GM10266 (cell line): ENCODE results near the gene ZNF726.
"Not testable (repeated sequence)": the region's sequence is repeated elsewhere in the genome, so short reads cannot be mapped to it uniquely, and the experiment has no call there.

ENCODE experiments used
- DNase-seq: peaks from one replicate; pipeline ENCODE4 v3.0.0; 2012; ENCODE audit errors: extremely low spot score
- TF ChIP-seq, protein P1 (sequence below): IDR thresholded peaks from 2 replicates; pipeline ENCODE4 v1.5.1; 2012; ENCODE audit warnings: mild to moderate bottlenecking, low read depth; ENCODE audit not compliant: control insufficient read depth, insufficient read depth; ENCODE audit errors: missing control alignments

Gene ZNF726

DNA sequence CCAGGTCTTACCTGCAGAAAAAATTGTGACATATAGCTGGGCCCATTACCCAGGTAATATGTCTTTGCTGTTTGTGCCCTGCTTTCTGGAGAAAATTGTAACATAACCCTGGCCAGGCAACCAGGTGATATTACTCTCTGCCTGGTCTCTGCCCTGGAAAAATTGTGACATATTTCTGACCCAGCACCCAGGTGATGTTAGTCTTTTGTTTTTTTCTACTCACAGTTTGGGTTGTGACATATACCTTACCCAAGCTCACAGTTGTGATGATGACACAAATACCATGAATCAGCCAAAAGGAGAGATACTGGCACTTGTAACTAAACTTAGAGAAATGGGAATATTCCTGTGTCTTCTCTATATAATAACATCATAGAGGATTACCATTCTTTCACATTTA lies 6.5 kb upstream of the ZNF726 start:
- no peak for DNase-seq
- TF ChIP-seq, protein P1, sequence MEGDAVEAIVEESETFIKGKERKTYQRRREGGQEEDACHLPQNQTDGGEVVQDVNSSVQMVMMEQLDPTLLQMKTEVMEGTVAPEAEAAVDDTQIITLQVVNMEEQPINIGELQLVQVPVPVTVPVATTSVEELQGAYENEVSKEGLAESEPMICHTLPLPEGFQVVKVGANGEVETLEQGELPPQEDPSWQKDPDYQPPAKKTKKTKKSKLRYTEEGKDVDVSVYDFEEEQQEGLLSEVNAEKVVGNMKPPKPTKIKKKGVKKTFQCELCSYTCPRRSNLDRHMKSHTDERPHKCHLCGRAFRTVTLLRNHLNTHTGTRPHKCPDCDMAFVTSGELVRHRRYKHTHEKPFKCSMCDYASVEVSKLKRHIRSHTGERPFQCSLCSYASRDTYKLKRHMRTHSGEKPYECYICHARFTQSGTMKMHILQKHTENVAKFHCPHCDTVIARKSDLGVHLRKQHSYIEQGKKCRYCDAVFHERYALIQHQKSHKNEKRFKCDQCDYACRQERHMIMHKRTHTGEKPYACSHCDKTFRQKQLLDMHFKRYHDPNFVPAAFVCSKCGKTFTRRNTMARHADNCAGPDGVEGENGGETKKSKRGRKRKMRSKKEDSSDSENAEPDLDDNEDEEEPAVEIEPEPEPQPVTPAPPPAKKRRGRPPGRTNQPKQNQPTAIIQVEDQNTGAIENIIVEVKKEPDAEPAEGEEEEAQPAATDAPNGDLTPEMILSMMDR = no peak

DNA sequence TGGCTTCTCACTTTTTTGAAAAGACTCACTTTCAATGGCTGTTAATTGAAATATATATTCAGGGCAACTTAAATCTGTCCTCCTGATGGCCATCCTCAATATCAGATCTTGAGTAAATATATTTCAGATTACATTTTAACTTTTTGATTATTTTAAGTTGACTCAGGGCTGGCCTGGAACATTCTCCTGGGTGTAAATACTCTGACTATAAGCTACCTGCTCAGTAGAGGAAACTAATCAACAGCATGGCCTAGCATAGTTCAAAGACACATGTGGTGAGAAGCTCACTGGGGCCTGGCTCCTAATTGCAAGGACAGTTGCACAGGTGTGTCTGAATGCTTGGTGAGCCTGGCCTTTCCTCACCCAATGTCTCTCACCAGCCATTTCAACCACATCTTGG lies 5.5 kb upstream of the ZNF726 start:
- no peak for DNase-seq
- TF ChIP-seq, protein P1 = no peak

DNA sequence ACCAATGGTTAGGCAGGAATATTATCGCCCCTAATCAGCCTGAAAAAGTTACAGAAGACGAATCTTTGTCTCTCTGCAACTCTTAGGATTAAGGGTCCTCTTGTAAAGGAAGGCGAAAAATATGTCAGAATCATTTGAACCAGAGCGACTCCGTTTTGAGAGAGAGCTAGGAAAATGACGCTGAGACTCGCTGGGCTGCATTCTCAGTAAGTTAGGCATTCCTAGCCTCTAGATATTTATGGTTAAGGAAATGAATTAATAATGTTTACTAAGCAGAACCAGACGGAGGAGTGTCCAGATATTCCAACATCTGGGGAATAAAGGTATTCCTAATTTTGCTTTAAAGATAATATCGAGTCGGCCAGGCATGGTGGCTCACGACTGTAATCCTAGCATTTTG lies 755 bp upstream of the ZNF726 start:
- TF ChIP-seq, protein P1 = no peak
- DNase-seq = no peak

DNA sequence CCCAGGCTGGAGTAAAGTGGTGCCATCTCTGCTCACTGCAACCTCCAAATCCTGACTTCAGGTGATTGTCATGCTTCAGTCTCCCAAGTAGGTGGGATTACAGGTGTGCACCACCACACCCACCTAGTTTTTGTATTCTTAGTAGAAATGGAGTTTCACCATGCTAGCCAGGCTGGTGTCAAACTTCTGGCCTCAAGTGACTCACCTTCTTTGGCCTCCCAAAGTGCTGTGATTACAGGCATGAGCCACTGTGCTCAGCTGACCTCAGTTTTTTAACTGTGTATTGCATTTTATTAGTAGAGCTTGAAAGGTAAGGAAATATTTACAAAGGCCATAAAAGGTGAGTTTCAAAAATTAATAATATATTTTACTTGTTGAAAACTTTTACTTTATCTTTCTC lies 2.3 kb downstream of the ZNF726 start:
- TF ChIP-seq, protein P1 = no peak
- DNase-seq = no peak

DNA sequence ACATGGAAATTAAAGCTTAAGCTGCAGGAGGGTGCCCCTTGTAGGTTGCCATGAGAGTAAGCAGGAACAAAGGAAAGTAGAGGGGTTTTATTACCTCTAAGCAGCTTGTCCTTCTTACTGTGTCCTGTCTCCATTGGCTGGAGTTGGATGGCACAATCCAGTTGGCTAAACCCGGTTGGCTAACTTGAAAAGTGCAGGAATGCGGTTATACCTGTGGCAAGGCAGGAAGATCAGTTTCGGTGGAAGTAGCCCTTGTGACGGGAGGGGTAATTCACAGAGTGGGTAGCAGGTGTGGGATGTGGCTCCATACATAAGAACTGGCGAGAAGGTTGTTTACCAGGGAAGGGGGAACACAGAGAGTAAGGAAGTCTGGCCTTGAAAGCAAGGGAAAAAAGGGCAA lies 3.2 kb downstream of the ZNF726 start:
- TF ChIP-seq, protein P1 = no peak
- no peak for DNase-seq

DNA sequence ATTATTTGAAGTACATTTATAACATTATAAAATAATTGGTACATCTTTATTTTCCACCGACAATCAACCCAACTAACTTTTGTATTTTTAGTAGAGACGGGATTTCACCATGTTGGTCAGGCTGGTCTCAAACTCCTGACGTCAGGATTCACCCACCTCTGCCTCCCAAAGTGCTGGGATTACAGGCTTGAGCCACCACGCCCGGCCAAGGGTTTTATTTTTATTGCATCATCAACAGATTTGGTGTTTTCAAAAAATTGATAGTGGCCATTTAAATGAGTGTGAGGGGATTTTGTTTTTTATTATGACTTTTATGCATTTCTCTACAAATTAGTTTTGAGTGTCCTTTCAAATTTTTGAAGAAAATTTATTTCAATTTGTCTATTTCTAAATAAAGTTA lies 10.6 kb downstream of the ZNF726 start:
- DNase-seq = no peak

DNA sequence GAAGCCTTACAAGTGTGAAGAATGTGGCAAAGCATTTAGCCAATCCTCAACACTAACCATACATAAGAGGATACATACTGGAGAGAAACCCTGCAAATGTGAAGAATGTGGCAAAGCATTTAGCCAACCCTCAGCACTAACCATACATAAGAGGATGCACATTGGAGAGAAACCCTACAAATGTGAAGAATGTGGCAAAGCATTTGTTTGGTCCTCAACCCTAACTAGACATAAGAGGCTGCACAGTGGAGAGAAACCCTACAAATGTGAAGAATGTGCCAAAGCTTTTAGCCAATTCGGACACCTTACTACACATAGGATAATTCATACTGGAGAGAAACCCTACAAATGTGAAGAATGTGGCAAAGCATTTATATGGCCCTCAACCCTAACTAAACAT lies 18.2 kb downstream of the ZNF726 start:
- TF ChIP-seq, protein P1 = no peak
- DNase-seq = no peak

More for the DNA sequence above, 10.6 kb downstream of the ZNF726 start:
- TF ChIP-seq, protein P1 = no peak

DNA sequence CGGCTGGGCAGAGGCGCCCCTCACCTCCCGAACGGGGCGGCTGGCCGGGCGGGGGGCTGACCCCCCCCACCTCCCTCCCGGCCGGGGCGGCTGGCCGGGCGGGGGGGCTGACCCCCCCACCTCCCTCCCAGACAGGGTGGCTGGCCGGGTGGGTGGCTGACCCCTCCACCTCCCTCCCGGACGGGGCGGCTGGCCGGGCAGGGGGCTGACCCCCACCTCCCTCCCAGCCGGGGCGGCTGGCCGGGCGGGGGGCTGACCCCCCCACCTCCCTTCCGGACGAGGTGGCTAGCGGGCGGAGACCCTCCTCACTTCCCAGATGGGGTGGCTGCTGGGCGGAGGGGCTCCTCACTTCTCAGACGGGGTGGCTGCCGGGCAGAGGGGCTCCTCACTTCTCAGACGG lies 22.3 kb downstream of the ZNF726 start:
- not testable (repeated sequence) for DNase-seq
